Stimulated activated CD8-positive, alpha-beta memory T cell treated with anti-CD3 and anti-CD28 coated beads, Interleukin-15, amount 100 ng/mL, for 1 hour (primary cell): ENCODE data around the gene LDLRAD3.

ENCODE experiments used
- DNase-seq: peaks from one replicate; pipeline ENCODE4 v3.0.0-alpha.2; 2020; ENCODE audit warnings: low read depth

LDLRAD3 gene

GRCh38 chr11:36077368-36077767 lies 133.5 kb downstream of the LDLRAD3 start:
- DNase-seq: no peak

GRCh38 chr11:36077886-36078685 lies 134.2 kb downstream of the LDLRAD3 start:
- DNase-seq: no peak

- DNase-seq: no peak
These were observed 134.8 kb downstream of the LDLRAD3 start for GRCh38 chr11:36078686-36079055.

- DNase-seq: no peak
These were observed 136.2 kb downstream of the LDLRAD3 start for GRCh38 chr11:36079878-36080675.

GRCh38 chr11:36081274-36081945 lies 137.5 kb downstream of the LDLRAD3 start:
- no peak for DNase-seq

- DNase-seq: no peak
These were observed 142.5 kb downstream of the LDLRAD3 start for GRCh38 chr11:36086366-36086765.

- DNase-seq: no peak
These were observed 144.6 kb downstream of the LDLRAD3 start for GRCh38 chr11:36088266-36088972.

- no peak for DNase-seq
These were observed 146.1 kb downstream of the LDLRAD3 start for GRCh38 chr11:36089920-36090319.

- DNase-seq: no peak
These were observed 146.7 kb downstream of the LDLRAD3 start for GRCh38 chr11:36090356-36091109.

GRCh38 chr11:36091256-36091811 lies 147.5 kb downstream of the LDLRAD3 start:
- DNase-seq: no peak

GRCh38 chr11:36092314-36093030 lies 148.6 kb downstream of the LDLRAD3 start:
- no peak for DNase-seq

GRCh38 chr11:36093548-36093947 lies 149.7 kb downstream of the LDLRAD3 start:
- DNase-seq: no peak

- DNase-seq: no peak
These were observed 150.3 kb downstream of the LDLRAD3 start for GRCh38 chr11:36094164-36094563.

- DNase-seq: no peak
These were observed 151.9 kb downstream of the LDLRAD3 start for GRCh38 chr11:36095716-36096115.

- DNase-seq: no peak
These were observed 153.4 kb downstream of the LDLRAD3 start for GRCh38 chr11:36097219-36097650.

GRCh38 chr11:36098087-36098486 lies 154.2 kb downstream of the LDLRAD3 start:
- no peak for DNase-seq

GRCh38 chr11:36098853-36099375 lies 155.1 kb downstream of the LDLRAD3 start:
- no peak for DNase-seq

- no peak for DNase-seq
These were observed 157.6 kb downstream of the LDLRAD3 start for GRCh38 chr11:36101466-36101865.

GRCh38 chr11:36102868-36103267 lies 159.0 kb downstream of the LDLRAD3 start:
- no peak for DNase-seq

GRCh38 chr11:36103933-36104530 lies 160.2 kb downstream of the LDLRAD3 start:
- DNase-seq: no peak
